HG03060 (cell line): ENCODE data around the gene MSX1.

Experiments
- ATAC-seq: cut with Tn5 transposase; IDR thresholded peaks from one replicate; pipeline ENCODE4 v1.9.1; 2021; ENCODE audit warnings: low read depth, moderate number of reproducible peaks; ENCODE audit not compliant: unreplicated experiment

The MSX1 gene

DNA sequence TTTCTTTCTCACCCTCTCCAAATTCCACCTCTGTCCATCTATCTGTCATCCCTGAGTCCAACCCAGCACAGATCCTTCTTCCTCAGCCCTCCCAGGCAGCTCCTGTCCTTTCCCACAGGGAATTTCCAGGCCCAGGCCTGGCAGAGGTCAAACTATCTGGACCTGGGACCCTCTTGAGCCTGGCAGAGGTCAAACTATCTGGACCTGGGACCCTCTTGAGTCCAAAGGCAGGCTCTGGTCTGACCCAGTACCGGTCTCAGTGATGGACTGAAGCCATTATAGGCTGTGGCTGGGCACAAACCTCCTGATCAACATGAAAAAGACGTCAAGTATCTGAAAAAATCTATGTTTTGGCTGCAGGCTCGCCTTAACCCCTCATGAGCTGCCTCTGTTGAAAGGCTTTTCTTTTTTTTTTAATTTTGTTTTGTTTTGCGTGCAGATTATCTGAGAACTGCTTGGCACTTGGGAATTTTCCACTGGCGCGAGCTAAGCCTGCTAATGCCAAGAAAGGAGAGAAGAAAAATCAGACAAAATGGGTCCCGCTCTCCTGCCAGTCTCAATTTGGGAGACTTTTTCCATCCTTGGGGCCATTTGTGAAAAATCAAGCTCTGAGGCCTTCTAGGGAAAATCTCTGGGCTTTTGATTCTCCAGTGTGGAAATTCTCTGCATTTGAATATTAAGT lies 31.2 kb downstream of the MSX1 start:
- no peak for ATAC-seq

GRCh38 chr4:4893721-4894120 lies 34.3 kb downstream of the MSX1 start:
- no peak for ATAC-seq

GRCh38 chr4:4899202-4899925 lies 39.9 kb downstream of the MSX1 start:
- no peak for ATAC-seq

GRCh38 chr4:4901877-4902276 lies 42.4 kb downstream of the MSX1 start:
- no peak for ATAC-seq

GRCh38 chr4:4912155-4912554 lies 52.7 kb downstream of the MSX1 start:
- ATAC-seq: no peak

GRCh38 chr4:4913147-4913561 lies 53.7 kb downstream of the MSX1 start:
- no peak for ATAC-seq
